Left lobe of liver (tissue), 2 donors: ENCODE results near the gene C4orf36. TPM values are rescaled to one million over a fixed set of nuclear protein-coding genes. Genes with fewer than 3 reads are reported as not detected.

Experiments
- ATAC-seq: fragments of 200-7000 bp; cut with Tn5 transposase; one replicate; pipeline ENCODE4 v1.9.1; 2020; ENCODE audit warnings: mild to moderate bottlenecking, moderate library complexity
- DNase-seq: peaks from one replicate; pipeline ENCODE4 v3.0.0-alpha.2; 2020; ENCODE audit warnings: low spot score
- total RNA-seq: library from RNA; stranded (reverse); gene quantifications from one replicate; pipeline ENCODE4 v1.2.1, GENCODE V29; 2021
- donor health status: DM: no; HTN: no; CAD: no; lungs with moderate emphysema.
- donor health status: DM: no; HTN: yes; CAD: no.

The C4orf36 gene
- total RNA-seq, 1 donor from 2014 or later: not detected

GRCh38 chr4:86870442-86871069 is 21.7 kb downstream of the C4orf36 start:
- ATAC-seq (no peak), DNase-seq (no peak)

GRCh38 chr4:86857341-86858052 is 34.7 kb downstream of the C4orf36 start:
- DNase-seq (no peak), ATAC-seq (no peak)

- DNase-seq: no peak
- ATAC-seq: no peak
Observed at GRCh38 chr4:86856896-86857295, 35.3 kb downstream of the C4orf36 start.

GRCh38 chr4:86855572-86855971 is 36.6 kb downstream of the C4orf36 start:
- no peak for DNase-seq
- ATAC-seq: no peak

GRCh38 chr4:86853209-86853608 is 39.0 kb downstream of the C4orf36 start:
- DNase-seq (no peak), ATAC-seq (no peak)

GRCh38 chr4:86848732-86849619 is 43.2 kb downstream of the C4orf36 start, which contains the start of gene SLC10A6:
SLC10A6 (minus strand) TSS chr4:86849384; CDS start chr4:86849115, 269 bp downstream.
- DNase-seq (no peak), ATAC-seq (no peak)

- DNase-seq (no peak), ATAC-seq (no peak)
Observed at GRCh38 chr4:86848136-86848535, 44.1 kb downstream of the C4orf36 start.

- ATAC-seq (no peak), DNase-seq (no peak)
Observed at GRCh38 chr4:86847571-86847970, 44.7 kb downstream of the C4orf36 start.

GRCh38 chr4:86846921-86847320 is 45.3 kb downstream of the C4orf36 start:
- DNase-seq: no peak
- ATAC-seq: no peak

GRCh38 chr4:86845593-86845992 is 46.6 kb downstream of the C4orf36 start:
- ATAC-seq (peak; percentile 47), DNase-seq (no peak)

- no peak for DNase-seq
- ATAC-seq: no peak
Observed at GRCh38 chr4:86841309-86841708, 50.9 kb downstream of the C4orf36 start.

GRCh38 chr4:86840858-86841257 is 51.4 kb downstream of the C4orf36 start:
- ATAC-seq (no peak), DNase-seq (no peak)

GRCh38 chr4:86837691-86838503 is 54.3 kb downstream of the C4orf36 start:
- no peak for DNase-seq
- no peak for ATAC-seq

- DNase-seq (no peak), ATAC-seq (no peak)
Observed at GRCh38 chr4:86835677-86836076, 56.5 kb downstream of the C4orf36 start.

- no peak for DNase-seq
Observed at GRCh38 chr4:86834901-86835300, 57.3 kb downstream of the C4orf36 start.

GRCh38 chr4:86833615-86834014 is 58.6 kb downstream of the C4orf36 start:
- DNase-seq: no peak
- ATAC-seq: no peak

More at GRCh38 chr4:86834901-86835300, 57.3 kb downstream of the C4orf36 start:
- ATAC-seq: no peak

- ATAC-seq: no peak
- no peak for DNase-seq
Observed at GRCh38 chr4:86831262-86832130, 60.7 kb downstream of the C4orf36 start.
